Kidney (tissue), 14 donors: ENCODE measurements around the gene PARP6. TPM values are rescaled to one million over a fixed set of nuclear protein-coding genes. Genes with fewer than 3 reads are reported as not detected.

Experiments used
- DNase-seq, 5 donors: peaks; one replicate each; pipeline ENCODE4 v3.0.0-alpha.2; 2013 to 2020
- FAIRE-seq: peaks from 2 replicates; lab custom pipeline; 2012; peaks lifted over from hg19 to GRCh38; lab: Jason Lieb, UNC
- H3K27ac ChIP-seq, 2 donors: one replicate each; pipeline ENCODE4 v1.7.0; 2013; ENCODE audit warnings: low read depth in 2 of 2, low read length in 2 of 2, inconsistent platforms in 1 of 2
- H3K27me3 ChIP-seq: one replicate; pipeline ENCODE4 v1.7.1; 2013; ENCODE audit warnings: low read length, inconsistent platforms; ENCODE audit not compliant: control insufficient read depth, insufficient read depth
- H3K36me3 ChIP-seq, 3 donors: one replicate each; pipeline versions ENCODE4 v1.7.0 to v1.7.1; 2013; ENCODE audit warnings: low read length in 3 of 3, control low read depth in 1 of 3, inconsistent platforms in 1 of 3; ENCODE audit not compliant: insufficient read depth in 3 of 3, control insufficient read depth in 2 of 3
- H3K4me1 ChIP-seq, 3 donors: one replicate each; pipeline versions ENCODE4 v1.7.0 to v1.7.1; 2013; ENCODE audit warnings: low read length in 3 of 3, inconsistent platforms in 1 of 3, low read depth in 1 of 3; ENCODE audit not compliant: control insufficient read depth in 2 of 3, insufficient read depth in 2 of 3
- H3K4me3 ChIP-seq, 3 donors: one replicate each; pipeline versions ENCODE4 v1.7.0 to v1.8.1; 2013; ENCODE audit warnings: low read length in 3 of 3, control low read depth in 1 of 3, inconsistent platforms in 1 of 3
- H3K9ac ChIP-seq, 3 donors: one replicate each; pipeline versions ENCODE4 v1.7.0 to v1.7.1; 2013; ENCODE audit warnings: low read length in 3 of 3, control low read depth in 1 of 3, inconsistent platforms in 1 of 3
- H3K9me3 ChIP-seq, 3 donors: one replicate each; pipeline versions ENCODE4 v1.7.0 to v1.7.1; 2013; ENCODE audit warnings: low read length in 3 of 3, control low read depth in 1 of 3, inconsistent platforms in 1 of 3; ENCODE audit not compliant: control insufficient read depth in 2 of 3, insufficient read depth in 1 of 3
- intact Hi-C: fragments of 100-400 bp; cut with DNase I; formaldehyde crosslinking; loops from one replicate; pipeline ENCODE4 v1.11.1; 2022
- polyA plus RNA-seq: library from polyadenylated mRNA; stranded (reverse); fragments of 350-450 nt; fragmentation: Illumina TruSeq; extraction: RNeasy Lipid Tissue Mini Kit (QIAGEN cat#74804); gene quantifications from one replicate; pipeline ENCODE4 v1.2.3, GENCODE V29; 2014; ENCODE audit warnings: low read depth, low replicate concordance; ENCODE audit not compliant: insufficient read depth
- total RNA-seq: library from RNA; stranded (reverse); fragmentation: NEBNext Ultra II Directional; extraction: Animal tissue kit (Norgen Biotek cat#: 25700); gene quantifications from one replicate; pipeline ENCODE4 v1.2.1, GENCODE V29; 2021
- TF ChIP-seq, protein P1 (sequence below): IDR thresholded peaks from 3 replicates; pipeline ENCODE4 v1.5.1; 2012; ENCODE audit warnings: mild to moderate bottlenecking, moderate library complexity, borderline replicate concordance; ENCODE audit not compliant: insufficient read depth; ENCODE audit errors: extremely low read depth
- donor health status: control.
- donor health status: control.
- donor health status: control.
- donor health status: control.
- donor health status: control.
- donor health status: DM: yes; HTN: yes; CAD: no.
- donor health status: Normal renal cell carcinoma (clear cell type).

Gene PARP6
- total and polyA plus RNA-seq, 2 donors from 2014 or later: 50.4 to 69.7 TPM

DNA sequence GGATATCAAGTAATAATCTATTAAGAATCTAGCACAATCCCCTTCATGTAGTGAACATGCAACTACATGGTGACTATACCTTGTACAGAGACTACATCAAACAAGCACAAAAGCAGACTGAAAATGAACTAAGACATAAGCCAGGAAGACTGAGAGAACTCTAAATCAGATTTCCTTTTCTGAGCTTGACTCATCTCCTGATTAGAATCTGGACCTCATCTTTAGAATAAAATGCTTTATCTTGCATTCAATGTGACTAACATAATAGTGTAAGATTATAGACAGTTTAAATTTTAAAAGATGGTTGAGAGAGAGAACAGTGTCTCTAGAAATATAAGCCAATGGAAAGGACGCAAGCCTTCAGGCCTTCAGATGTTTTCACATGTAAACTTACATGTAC is 23.8 kb downstream of the PARP6 start:
- DNase-seq (no peak), FAIRE-seq (no peak)
- TF ChIP-seq, protein P1, sequence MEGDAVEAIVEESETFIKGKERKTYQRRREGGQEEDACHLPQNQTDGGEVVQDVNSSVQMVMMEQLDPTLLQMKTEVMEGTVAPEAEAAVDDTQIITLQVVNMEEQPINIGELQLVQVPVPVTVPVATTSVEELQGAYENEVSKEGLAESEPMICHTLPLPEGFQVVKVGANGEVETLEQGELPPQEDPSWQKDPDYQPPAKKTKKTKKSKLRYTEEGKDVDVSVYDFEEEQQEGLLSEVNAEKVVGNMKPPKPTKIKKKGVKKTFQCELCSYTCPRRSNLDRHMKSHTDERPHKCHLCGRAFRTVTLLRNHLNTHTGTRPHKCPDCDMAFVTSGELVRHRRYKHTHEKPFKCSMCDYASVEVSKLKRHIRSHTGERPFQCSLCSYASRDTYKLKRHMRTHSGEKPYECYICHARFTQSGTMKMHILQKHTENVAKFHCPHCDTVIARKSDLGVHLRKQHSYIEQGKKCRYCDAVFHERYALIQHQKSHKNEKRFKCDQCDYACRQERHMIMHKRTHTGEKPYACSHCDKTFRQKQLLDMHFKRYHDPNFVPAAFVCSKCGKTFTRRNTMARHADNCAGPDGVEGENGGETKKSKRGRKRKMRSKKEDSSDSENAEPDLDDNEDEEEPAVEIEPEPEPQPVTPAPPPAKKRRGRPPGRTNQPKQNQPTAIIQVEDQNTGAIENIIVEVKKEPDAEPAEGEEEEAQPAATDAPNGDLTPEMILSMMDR: no peak
- intact Hi-C loops: no loop called here
- no peaks in the 10 kb centered on the region for H3K4me1 ChIP-seq
- H3K4me3 ChIP-seq: no peak overlapping the region
- no peak overlapping the region for H3K9ac ChIP-seq
- peaks cover 11 to 43% (median 31%) of the 10 kb centered on the region in 3 donors for H3K36me3 ChIP-seq
- no peaks in the 10 kb centered on the region for H3K9me3 ChIP-seq
- no peaks in the 10 kb centered on the region for H3K27me3 ChIP-seq
- no peak overlapping the region for H3K27ac ChIP-seq

DNA sequence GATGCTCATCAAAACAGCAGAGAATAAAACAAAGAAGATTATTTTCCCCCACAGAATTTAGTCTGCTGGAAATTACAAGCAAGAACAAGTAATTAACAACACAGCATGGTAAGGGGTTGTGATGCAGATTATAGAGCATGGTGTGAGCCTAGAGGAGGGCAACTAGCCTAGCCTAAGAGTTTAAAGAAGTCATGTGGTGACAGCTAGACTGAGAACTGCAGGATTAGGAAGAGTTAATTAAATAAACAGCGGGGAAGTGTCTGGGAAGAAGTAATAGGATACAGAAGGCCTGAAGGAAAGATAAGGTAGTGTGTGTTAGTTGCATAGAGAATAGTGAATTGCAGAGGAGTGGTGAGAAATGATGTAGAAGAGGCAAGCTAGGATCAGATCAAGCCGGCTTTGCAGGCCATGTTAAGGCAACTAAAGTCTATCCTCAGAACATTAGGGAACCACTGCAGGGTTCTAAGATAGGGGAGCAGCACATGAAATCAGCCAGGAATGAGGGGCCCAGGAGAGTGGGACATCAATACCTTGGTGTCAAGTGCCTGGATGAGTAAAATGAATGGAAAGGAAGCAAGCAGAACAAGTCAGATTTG is 29.5 kb downstream of the PARP6 start:
- peaks cover 2 to 32% (median 27%) of the 10 kb centered on the region in 3 donors for H3K36me3 ChIP-seq
- TF ChIP-seq, protein P1: no peak
- no peak overlapping the region for H3K4me3 ChIP-seq
- no peaks in the 10 kb centered on the region for H3K4me1 ChIP-seq
- no peak overlapping the region for H3K9ac ChIP-seq
- no peaks in the 10 kb centered on the region for H3K9me3 ChIP-seq
- no peak for DNase-seq
- intact Hi-C loops: no loop called here
- H3K27me3 ChIP-seq: no peaks in the 10 kb centered on the region
- FAIRE-seq: no peak
- H3K27ac ChIP-seq: no peak overlapping the region

DNA sequence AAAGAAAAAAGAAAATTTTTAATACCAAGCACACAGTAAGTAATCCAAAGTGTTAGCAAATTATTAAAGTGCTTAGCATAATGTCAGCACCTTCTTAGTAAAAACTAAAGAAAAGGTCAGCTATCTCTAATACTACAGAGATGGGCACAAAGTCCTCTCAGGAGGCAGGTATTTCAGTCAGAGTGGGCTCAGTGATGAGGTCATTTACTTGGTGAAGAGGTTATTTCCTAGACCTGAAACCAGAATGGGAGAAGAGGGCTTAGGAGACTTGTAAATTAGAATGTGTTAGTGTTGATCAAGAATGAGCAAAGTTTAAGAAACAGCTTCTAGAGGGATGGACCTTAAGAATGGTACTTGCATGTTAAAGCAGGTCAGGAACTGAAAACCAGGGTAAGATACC is 32.7 kb downstream of the PARP6 start:
- Histone ChIP-seq H3K4me1 (no peaks in the 10 kb centered on the region), H3K27ac (no peak overlapping the region), H3K36me3 (peaks cover 2 to 32% (median 27%) of the 10 kb centered on the region in 3 donors), H3K9ac (no peak overlapping the region), H3K27me3 (no peaks in the 10 kb centered on the region), H3K4me3 (no peak overlapping the region), H3K9me3 (no peaks in the 10 kb centered on the region)
- DNase-seq (no peak), FAIRE-seq (no peak)
- intact Hi-C loops: no loop called here
- TF ChIP-seq, protein P1: no peak

DNA sequence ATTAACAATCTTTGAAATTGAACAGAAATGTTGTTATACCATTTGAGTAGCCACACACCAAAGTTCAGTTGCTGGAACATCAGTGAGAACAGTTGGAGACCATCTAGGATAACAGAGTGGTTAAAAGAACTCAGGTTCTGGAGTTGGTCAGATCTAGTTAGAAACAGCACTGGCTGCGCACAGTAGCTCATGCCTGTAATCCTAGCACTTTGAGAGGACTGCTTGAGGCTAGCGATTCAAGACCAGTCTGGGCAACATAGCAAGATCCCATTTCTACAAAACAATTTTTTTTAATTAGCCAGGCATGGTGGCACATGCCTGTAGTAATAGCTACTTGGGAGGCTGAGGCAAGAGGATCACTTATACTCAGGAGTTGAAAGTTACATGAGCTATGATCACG is 33.8 kb downstream of the PARP6 start:
- intact Hi-C loops: no loop called here
- peaks cover 2 to 29% (median 21%) of the 10 kb centered on the region in 3 donors for H3K36me3 ChIP-seq
- H3K9me3 ChIP-seq: no peaks in the 10 kb centered on the region
- H3K27me3 ChIP-seq: no peaks in the 10 kb centered on the region
- DNase-seq (no peak), FAIRE-seq (no peak)
- no peaks in the 10 kb centered on the region for H3K4me1 ChIP-seq
- TF ChIP-seq, protein P1: no peak
- H3K27ac ChIP-seq: no peak overlapping the region
- H3K4me3 ChIP-seq: no peak overlapping the region
- no peak overlapping the region for H3K9ac ChIP-seq
